ENCODE data around the gene HOXD3. TPM values are rescaled to one million over a fixed set of nuclear protein-coding genes. Genes with fewer than 3 reads are reported as not detected.

The HOXD3 gene
- total RNA-seq, 1 donor from 2014 or later, result not detected

GRCh38 chr2:176132205-176133171, 24.6 kb upstream of the HOXD3 start:
- FAIRE-seq, result no peak
- no peak for DNase-seq (ENCODE audit: low spot score in 2 of 2)

GRCh38 chr2:176133389-176133788, 23.7 kb upstream of the HOXD3 start:
- DNase-seq (ENCODE audit: low spot score in 2 of 2) (no peak), FAIRE-seq (no peak)

GRCh38 chr2:176134035-176134434, 23.1 kb upstream of the HOXD3 start:
- DNase-seq (ENCODE audit: low spot score in 2 of 2) (no peak), FAIRE-seq (no peak)

- DNase-seq (ENCODE audit: low spot score in 2 of 2) (no peak), FAIRE-seq (no peak)
Observed at GRCh38 chr2:176135035-176135440, 22.1 kb upstream of the HOXD3 start.

GRCh38 chr2:176136374-176137251, 20.5 kb upstream of the HOXD3 start:
- FAIRE-seq (no peak), DNase-seq (ENCODE audit: low spot score in 2 of 2) (no peak)

GRCh38 chr2:176137252-176137580, 19.9 kb upstream of the HOXD3 start:
- FAIRE-seq (no peak), DNase-seq (ENCODE audit: low spot score in 2 of 2) (no peak)

- DNase-seq (ENCODE audit: low spot score in 2 of 2) (no peak), FAIRE-seq (no peak)
Observed at GRCh38 chr2:176137906-176138305, 19.2 kb upstream of the HOXD3 start.

- no peak for DNase-seq (ENCODE audit: low spot score in 2 of 2)
- no peak for FAIRE-seq
Observed at GRCh38 chr2:176138526-176138922, 18.6 kb upstream of the HOXD3 start.

GRCh38 chr2:176138923-176139660, 18.0 kb upstream of the HOXD3 start:
- FAIRE-seq (no peak), DNase-seq (ENCODE audit: low spot score in 2 of 2) (no peak)

GRCh38 chr2:176139661-176140512, 17.2 kb upstream of the HOXD3 start:
- FAIRE-seq (no peak), DNase-seq (ENCODE audit: low spot score in 2 of 2) (no peak)

- FAIRE-seq, result no peak
- peak; percentile 83 to 87 for DNase-seq (ENCODE audit: low spot score in 2 of 2)
Observed at GRCh38 chr2:176140513-176141317, 16.4 kb upstream of the HOXD3 start.

- DNase-seq (ENCODE audit: low spot score in 2 of 2), result no peak
- no peak for FAIRE-seq
Observed at GRCh38 chr2:176142281-176142680, 14.8 kb upstream of the HOXD3 start.

GRCh38 chr2:176145085-176145969, 11.8 kb upstream of the HOXD3 start:
- FAIRE-seq (no peak), DNase-seq (ENCODE audit: low spot score in 2 of 2) (no peak)

- FAIRE-seq (no peak), DNase-seq (ENCODE audit: low spot score in 2 of 2) (no peak)
Observed at GRCh38 chr2:176146101-176146500, 11.0 kb upstream of the HOXD3 start.

GRCh38 chr2:176146645-176147044, 10.5 kb upstream of the HOXD3 start:
- no peak for DNase-seq (ENCODE audit: low spot score in 2 of 2)

GRCh38 chr2:176147210-176147799, 9.8 kb upstream of the HOXD3 start:
- no peak for DNase-seq (ENCODE audit: low spot score in 2 of 2)
- no peak for FAIRE-seq

More at GRCh38 chr2:176146645-176147044, 10.5 kb upstream of the HOXD3 start:
- no peak for FAIRE-seq

- DNase-seq (ENCODE audit: low spot score in 2 of 2) (no peak), FAIRE-seq (no peak)
Observed at GRCh38 chr2:176147800-176148496, 9.2 kb upstream of the HOXD3 start.
